AG04449 (cell line): ENCODE data around the gene UGT1A8.

Source experiments
- CTCF ChIA-PET: fragments of 350-600 bp; formaldehyde crosslinking; extraction: SDS; loops from one replicate; lab custom pipeline; 2021; ENCODE audit warnings: antibody characterized with exemption; lab: Yijun Ruan, JAX
- POLR2A ChIA-PET: fragments of 400-600, 350-600 bp; formaldehyde crosslinking; extraction: SDS; loops from one replicate; lab custom pipeline; 2020; ENCODE audit warnings: antibody characterized with exemption, inconsistent platforms; lab: Yijun Ruan, JAX
- DNase-seq: peaks from one replicate; pipeline ENCODE4 v3.0.0-alpha.2; 2010; ENCODE audit warnings: low read depth, low spot score
- H3K4me3 ChIP-seq: 2 replicates; pipeline ENCODE4 v1.5.1; 2011; ENCODE audit warnings: low read depth, mild to moderate bottlenecking, control low read depth, low read length
- TF ChIP-seq, protein P1 (sequence below): IDR thresholded peaks from one replicate; pipeline ENCODE4 v1.5.1; 2011; ENCODE audit warnings: mild to moderate bottlenecking, moderate library complexity, low read length, control low read depth, inconsistent platforms; ENCODE audit not compliant: insufficient read depth; ENCODE audit errors: missing control alignments

Gene UGT1A8

DNA sequence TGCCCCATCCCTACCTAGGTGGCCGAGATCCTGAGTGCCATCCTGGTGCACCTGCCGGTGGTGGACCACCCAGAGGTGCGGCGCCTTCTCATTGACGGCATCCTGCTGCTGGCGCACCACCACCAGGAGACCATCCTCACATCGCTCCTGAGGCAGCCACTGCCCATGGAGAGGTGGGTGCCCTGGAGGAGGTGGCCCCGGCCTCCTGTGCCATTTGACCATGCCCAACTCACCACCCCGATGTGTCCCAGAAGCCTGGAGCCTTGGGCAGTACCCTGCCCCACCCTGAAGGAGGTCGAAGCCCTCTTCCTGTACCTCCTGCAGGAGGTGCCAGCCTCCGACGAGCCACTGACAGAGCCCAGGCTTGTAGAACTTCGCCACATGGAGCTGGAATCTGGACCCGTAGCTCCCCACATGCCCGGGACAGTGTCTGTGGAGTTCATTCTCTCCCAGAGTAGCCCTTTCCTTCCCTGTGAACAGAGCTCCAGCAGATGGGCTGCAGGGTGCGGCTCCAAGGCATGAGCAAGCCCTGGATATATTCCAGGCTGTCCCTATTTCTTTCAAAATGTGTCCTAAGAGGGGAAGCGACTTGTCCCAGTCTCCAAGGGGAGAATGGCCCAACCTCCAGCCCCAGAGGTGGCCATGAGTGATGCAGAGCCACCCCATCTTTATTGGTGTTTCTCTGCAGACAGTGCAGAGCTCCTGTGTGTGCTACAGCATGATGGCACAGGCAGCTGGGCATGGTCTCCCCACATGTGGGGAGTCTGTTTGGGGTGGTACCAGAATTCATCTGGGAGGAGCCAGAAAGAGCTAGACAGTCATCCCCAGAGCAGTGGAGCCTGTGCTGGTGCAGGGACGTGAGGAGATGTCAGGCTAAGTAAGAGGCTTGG lies 202.7 kb downstream of the UGT1A8 start:
- TF ChIP-seq, protein P1, sequence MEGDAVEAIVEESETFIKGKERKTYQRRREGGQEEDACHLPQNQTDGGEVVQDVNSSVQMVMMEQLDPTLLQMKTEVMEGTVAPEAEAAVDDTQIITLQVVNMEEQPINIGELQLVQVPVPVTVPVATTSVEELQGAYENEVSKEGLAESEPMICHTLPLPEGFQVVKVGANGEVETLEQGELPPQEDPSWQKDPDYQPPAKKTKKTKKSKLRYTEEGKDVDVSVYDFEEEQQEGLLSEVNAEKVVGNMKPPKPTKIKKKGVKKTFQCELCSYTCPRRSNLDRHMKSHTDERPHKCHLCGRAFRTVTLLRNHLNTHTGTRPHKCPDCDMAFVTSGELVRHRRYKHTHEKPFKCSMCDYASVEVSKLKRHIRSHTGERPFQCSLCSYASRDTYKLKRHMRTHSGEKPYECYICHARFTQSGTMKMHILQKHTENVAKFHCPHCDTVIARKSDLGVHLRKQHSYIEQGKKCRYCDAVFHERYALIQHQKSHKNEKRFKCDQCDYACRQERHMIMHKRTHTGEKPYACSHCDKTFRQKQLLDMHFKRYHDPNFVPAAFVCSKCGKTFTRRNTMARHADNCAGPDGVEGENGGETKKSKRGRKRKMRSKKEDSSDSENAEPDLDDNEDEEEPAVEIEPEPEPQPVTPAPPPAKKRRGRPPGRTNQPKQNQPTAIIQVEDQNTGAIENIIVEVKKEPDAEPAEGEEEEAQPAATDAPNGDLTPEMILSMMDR = no peak
- no peak overlapping the region for H3K4me3 ChIP-seq
- POLR2A ChIA-PET = no interaction called here
- CTCF ChIA-PET = no interaction called here
- DNase-seq = no peak

DNA sequence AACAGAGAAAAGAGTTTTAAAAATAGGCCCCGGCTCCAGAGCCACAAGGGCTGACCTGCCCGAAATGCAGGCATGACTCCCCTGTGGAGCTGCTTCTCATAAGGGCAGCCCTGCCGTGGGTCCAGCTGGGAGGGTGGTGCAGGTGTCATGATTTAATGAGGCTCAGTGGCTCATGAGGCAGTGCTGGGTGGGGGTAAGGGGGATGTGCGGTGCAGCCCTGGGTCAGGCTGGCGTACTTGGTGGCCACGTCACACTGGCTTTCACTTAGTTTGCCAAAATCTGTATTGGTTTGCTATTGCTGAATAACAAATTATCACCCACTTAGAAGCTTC lies 203.3 kb downstream of the UGT1A8 start:
- ChIA-PET POLR2A (no interaction called here), CTCF (no interaction called here)
- DNase-seq = no peak
- TF ChIP-seq, protein P1 = no peak
- H3K4me3 ChIP-seq = no peak overlapping the region

DNA sequence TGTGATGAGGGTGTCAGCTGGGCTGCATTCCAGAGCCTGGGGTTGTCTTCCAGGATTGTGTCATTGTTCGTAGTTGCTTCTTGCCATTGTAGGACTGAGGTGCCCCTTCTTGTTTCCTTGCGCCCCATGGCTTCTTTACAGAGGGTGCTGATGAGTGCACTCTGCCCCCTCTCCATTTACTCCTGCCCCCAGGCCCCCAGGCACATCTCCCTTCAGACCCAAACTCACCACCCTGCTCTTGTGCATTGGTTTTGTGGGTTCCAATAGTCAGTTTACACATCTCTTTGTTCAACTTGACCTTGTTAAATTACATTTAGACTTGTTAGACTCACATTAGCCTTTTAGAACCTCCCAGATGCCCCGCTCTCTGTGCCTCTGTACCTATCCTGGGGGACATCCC lies 203.8 kb downstream of the UGT1A8 start:
- no peak for DNase-seq
- CTCF ChIA-PET = no interaction called here
- H3K4me3 ChIP-seq = no peak overlapping the region
- TF ChIP-seq, protein P1 = no peak
- POLR2A ChIA-PET = no interaction called here

DNA sequence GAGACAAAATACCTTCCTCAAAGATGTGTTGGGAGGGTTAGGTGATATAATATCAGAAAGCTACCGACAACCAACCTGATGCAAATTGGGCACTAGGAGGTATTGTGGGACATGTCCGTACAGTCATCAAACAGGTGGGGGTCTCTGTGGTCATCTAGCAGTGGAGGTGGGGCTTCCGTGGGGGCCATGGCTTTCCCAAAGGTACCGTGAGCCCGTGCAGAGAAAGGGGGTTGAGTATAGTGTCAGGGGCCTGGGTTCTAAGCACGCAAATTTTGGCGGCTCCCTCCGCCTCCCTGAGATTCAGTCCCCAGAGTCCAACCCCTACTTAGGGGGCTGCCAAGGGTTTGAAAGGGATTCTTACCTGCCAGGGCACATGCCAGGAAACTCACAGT lies 204.3 kb downstream of the UGT1A8 start:
- ChIA-PET POLR2A (no interaction called here), CTCF (no interaction called here)
- no peak overlapping the region for H3K4me3 ChIP-seq
- DNase-seq = no peak
- TF ChIP-seq, protein P1 = no peak

DNA sequence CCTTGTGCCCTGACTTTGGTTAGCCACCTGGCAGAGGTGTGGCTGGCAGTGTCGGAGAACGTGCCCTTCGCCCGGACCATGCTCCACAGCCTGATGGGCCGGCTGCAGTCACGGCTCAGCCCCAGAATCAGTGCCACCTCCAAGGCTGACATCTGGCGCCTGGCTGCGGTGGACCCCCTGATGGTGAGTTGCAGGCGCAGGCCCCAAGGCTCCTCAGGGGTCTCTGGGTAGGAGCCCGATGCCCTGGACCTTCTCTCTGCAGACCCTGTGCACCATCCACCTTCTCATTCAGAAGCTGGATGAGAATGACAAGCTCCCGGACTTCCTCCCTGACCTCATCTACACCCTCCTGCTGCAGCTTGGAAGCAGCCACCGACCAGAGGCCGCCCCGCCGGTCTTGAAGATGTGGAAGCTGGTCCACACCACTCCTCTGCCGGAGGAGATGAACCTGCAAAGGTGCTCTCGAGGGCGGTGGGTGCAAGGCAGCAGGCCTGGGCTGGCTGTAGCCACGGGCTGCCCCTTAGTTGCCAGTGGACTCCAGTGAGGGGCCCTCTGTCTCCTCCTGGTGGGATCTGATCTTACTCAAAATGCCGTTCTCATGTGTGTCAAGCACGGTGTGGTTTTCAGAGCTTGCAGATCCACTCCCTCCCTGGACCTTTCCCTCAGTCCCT lies 204.8 kb downstream of the UGT1A8 start:
- no peak for DNase-seq
- H3K4me3 ChIP-seq = no peak overlapping the region
- TF ChIP-seq, protein P1 = no peak
- CTCF ChIA-PET = no interaction called here
- POLR2A ChIA-PET = no interaction called here
